BE2C (cell line): Measurements from ENCODE around the gene COPS4.
"Not testable (repeated sequence)": the region's sequence is repeated elsewhere in the genome, so short reads cannot be mapped to it uniquely, and the experiment has no call there.

Experiments used
- DNase-seq: peaks from one replicate; pipeline ENCODE4 v3.0.0-alpha.2; 2020
- H3K27me3 ChIP-seq: fragments of 250-450 bp; sonication (Bioruptor Pico); 2 replicates; pipeline ENCODE4 v1.5.1; 2020; ENCODE audit warnings: mild to moderate bottlenecking
- H3K36me3 ChIP-seq: fragments of 250-450 bp; sonication (Bioruptor Pico); 2 replicates; pipeline ENCODE4 v1.5.1; 2020; ENCODE audit warnings: mild to moderate bottlenecking
- H3K4me1 ChIP-seq: fragments of 250-450 bp; sonication (Bioruptor Pico); 2 replicates; pipeline ENCODE4 v1.5.1; 2020
- H3K4me3 ChIP-seq: 2 replicates; pipeline ENCODE4 v1.5.1; 2011; ENCODE audit warnings: low read depth, low read length
- H3K9me3 ChIP-seq: fragments of 250-450 bp; sonication (Bioruptor Pico); 2 replicates; pipeline ENCODE4 v1.5.1; 2020
- TF ChIP-seq, protein P1 (sequence below): IDR thresholded peaks from 2 replicates; pipeline ENCODE4 v1.5.1; 2012; ENCODE audit warnings: mild to moderate bottlenecking, low read depth, low read length

Gene COPS4

GRCh38 chr4:83109480-83110222, 74.7 kb downstream of the COPS4 start:
- TF ChIP-seq, protein P1, sequence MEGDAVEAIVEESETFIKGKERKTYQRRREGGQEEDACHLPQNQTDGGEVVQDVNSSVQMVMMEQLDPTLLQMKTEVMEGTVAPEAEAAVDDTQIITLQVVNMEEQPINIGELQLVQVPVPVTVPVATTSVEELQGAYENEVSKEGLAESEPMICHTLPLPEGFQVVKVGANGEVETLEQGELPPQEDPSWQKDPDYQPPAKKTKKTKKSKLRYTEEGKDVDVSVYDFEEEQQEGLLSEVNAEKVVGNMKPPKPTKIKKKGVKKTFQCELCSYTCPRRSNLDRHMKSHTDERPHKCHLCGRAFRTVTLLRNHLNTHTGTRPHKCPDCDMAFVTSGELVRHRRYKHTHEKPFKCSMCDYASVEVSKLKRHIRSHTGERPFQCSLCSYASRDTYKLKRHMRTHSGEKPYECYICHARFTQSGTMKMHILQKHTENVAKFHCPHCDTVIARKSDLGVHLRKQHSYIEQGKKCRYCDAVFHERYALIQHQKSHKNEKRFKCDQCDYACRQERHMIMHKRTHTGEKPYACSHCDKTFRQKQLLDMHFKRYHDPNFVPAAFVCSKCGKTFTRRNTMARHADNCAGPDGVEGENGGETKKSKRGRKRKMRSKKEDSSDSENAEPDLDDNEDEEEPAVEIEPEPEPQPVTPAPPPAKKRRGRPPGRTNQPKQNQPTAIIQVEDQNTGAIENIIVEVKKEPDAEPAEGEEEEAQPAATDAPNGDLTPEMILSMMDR: no peak
- Histone ChIP-seq H3K4me3 (peak overlapping the region; percentile 66), H3K4me1 (peaks cover 3% of the 10 kb centered on the region; the same call in 1 of the 2 replicates), H3K36me3 (no peaks in the 10 kb centered on the region), H3K9me3 (no peaks in the 10 kb centered on the region; the same call in 1 of the 2 replicates), H3K27me3 (no peaks in the 10 kb centered on the region)
- peak; percentile 75 for DNase-seq

GRCh38 chr4:83110223-83110945, 75.4 kb downstream of the COPS4 start:
- H3K27me3 ChIP-seq: no peaks in the 10 kb centered on the region
- no peaks in the 10 kb centered on the region for H3K36me3 ChIP-seq
- DNase-seq: peak; percentile 92
- H3K4me1 ChIP-seq: peaks cover 3% of the 10 kb centered on the region; the same call in 1 of the 2 replicates
- no peaks in the 10 kb centered on the region; the same call in 1 of the 2 replicates for H3K9me3 ChIP-seq
- peak overlapping the region; percentile 66 for H3K4me3 ChIP-seq
- TF ChIP-seq, protein P1: peak; percentile 89

GRCh38 chr4:83110970-83111750, 76.2 kb downstream of the COPS4 start:
- H3K4me3 ChIP-seq: no peak overlapping the region
- no peaks in the 10 kb centered on the region; the same call in 1 of the 2 replicates for H3K9me3 ChIP-seq
- TF ChIP-seq, protein P1: no peak
- H3K4me1 ChIP-seq: peaks cover 3% of the 10 kb centered on the region; the same call in 1 of the 2 replicates
- DNase-seq: no peak
- no peaks in the 10 kb centered on the region for H3K36me3 ChIP-seq
- H3K27me3 ChIP-seq: no peaks in the 10 kb centered on the region

GRCh38 chr4:83111751-83112141, 76.8 kb downstream of the COPS4 start:
- not testable (repeated sequence) for H3K4me1 ChIP-seq, H3K27me3 ChIP-seq, H3K4me3 ChIP-seq, H3K9me3 ChIP-seq, DNase-seq, H3K36me3 ChIP-seq

GRCh38 chr4:83112231-83112630, 77.2 kb downstream of the COPS4 start:
- no peak overlapping the region for H3K4me3 ChIP-seq

More at GRCh38 chr4:83112231-83112630, 77.2 kb downstream of the COPS4 start:
- H3K36me3 ChIP-seq: no peaks in the 10 kb centered on the region
- DNase-seq: no peak
- TF ChIP-seq, protein P1: no peak
- no peaks in the 10 kb centered on the region; the same call in 1 of the 2 replicates for H3K9me3 ChIP-seq
- H3K4me1 ChIP-seq: peaks cover 3% of the 10 kb centered on the region; the same call in 1 of the 2 replicates
- no peaks in the 10 kb centered on the region for H3K27me3 ChIP-seq
